GM21737 (cell line): Measurements from ENCODE around the gene MRPL43.
"Not testable (repeated sequence)": the region's sequence is repeated elsewhere in the genome, so short reads cannot be mapped to it uniquely, and the experiment has no call there.

Experiments
- ATAC-seq: cut with Tn5 transposase; IDR thresholded peaks from one replicate; pipeline ENCODE4 v1.9.1; 2021; ENCODE audit warnings: mild to moderate bottlenecking, moderate library complexity; ENCODE audit not compliant: unreplicated experiment

MRPL43 gene

DNA sequence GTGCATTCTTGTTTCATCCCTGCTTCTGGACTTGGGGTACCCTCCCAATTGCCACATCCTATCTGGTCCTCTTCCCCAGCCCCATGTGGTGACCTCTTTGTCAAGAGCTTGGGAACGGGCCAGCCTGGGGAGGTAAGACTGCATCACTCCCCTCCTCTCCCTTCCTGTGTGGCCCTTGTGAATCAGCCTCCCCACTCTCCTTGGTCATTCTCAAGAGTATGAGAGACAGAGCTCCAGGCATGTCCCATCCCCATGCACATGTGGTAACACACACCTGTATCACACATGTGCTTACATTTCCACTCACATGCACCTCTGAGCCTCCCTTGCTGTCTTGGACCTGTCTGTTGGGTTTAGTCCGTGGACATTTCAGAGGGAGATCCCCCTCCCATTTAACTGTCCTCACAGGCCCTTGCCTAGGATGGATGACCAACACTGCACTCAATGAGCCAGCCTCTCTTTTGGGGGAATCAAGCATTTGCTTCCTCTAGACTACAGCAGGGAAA lies 2.6 kb downstream of the MRPL43 start:
- ATAC-seq, result no peak

DNA sequence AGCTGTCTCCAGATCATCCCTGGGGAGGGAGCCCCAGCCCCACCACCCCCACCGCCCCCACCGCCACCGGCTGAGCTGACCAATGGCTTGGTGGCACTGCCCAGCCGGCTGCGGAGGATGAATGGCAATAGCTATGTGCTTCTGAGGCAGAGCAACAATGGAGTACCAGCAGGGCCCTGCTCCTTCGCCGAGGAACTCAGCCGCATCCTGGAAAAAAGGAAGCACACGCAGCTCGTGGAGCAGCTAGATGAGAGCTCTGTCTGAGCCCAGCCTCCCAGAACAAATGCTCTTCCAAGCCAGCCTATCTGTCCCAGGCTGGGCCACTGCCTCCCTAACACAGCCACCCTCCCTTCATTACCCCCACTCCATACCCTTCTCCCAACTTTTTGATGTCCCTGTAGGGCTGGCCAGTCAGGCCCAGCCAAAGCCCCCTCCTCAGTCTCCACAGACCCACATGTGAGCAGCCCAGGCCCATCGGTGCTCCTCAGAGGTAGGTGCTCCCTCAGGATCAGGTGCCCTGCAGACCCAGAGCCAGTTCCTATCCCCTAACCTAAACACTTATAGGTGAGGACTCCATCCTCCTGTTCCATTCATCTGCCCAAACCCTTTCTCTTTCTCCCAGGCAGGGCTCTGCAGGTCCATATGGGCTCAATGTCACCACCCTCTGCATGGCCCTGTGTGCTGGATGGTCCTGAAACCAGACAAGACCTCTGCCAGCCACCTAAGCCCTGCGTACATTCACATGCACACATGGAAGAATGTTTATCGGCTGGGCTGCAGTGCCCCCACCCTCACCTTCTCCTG lies 3.2 kb downstream of the MRPL43 start:
- ATAC-seq, result no peak

DNA sequence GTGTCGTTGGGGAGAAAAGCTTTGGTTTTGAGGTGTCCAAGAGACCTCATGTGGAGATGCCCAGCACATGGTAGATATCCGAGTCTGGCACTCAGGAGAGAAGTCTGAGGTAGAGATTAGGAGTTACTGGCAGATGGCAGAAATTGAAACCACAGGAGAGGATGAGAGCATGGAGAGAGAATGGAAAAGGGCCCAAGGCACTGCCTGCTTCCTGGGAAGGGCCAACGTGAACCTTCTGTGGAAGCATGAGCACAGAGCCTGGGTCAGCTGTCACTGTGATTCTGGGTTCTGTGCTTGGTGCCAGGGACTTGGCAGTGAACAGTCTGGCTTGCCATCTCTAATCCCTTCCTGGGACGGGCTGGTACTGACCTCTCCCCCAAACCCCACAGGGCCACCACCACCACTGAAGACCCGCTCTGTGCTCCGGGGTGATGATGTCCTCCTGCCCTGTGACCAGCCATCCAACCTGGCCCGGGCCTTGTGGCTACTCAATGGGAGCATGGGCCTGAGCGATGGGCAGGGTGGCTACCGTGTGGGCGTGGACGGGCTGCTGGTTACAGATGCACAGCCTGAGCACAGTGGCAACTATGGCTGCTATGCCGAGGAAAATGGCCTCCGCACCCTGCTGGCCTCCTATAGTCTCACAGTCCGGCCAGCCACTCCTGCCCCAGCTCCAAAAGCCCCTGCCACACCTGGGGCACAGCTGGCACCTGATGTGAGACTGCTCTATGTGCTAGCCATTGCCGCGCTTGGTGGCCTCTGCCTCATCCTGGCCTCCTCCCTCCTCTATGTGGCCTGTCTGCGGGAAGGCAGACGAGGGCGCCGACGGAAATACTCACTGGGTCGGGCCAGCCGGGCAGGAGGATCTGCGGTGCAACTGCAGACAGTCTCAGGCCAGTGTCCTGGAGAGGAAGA lies 4.1 kb downstream of the MRPL43 start:
- ATAC-seq, result no peak

DNA sequence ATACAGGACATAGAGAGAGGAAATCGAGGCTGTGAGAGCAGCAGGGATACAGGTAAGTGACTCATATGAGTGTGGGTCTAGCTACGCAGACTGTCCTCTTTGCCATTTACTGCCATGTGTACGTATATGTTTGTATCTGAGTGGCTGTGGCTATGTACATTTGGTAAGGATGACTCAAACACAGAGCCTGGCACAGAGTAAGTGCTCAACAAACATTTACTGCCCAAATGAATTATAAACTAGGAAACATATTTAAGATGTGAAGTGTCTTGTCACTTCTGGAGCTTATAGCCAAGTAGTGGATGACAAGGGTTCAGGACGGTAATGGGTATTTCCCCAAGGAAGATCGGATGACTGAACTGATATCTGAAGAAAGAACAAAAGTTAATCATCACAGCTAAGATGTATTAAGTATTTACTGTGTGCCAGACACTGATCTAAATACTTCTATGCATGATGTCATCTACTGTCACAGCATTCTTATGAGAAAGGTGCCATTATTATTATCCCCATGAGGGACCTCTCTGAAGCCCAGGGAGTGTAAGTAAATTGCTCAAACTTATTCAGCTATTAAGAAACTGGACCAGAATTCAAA lies 6.0 kb downstream of the MRPL43 start:
- no peak for ATAC-seq

DNA sequence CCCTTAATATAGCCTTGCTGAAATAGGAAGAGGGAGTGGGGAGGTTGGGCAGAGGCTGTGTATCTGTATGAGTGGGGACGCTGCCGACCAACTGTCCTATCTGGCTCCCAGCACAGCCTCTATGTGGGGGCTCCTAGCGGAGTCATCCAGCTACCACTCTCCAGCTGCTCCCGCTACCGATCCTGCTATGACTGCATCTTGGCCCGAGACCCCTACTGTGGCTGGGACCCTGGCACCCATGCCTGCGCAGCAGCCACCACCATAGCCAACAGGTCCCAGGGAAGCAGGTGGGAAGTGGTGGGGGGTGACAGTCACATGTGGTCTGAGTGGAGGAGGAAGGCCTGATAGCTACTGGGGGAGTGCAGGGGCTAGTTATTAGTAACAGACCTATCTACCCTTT lies 6.6 kb downstream of the MRPL43 start:
- ATAC-seq, result no peak

DNA sequence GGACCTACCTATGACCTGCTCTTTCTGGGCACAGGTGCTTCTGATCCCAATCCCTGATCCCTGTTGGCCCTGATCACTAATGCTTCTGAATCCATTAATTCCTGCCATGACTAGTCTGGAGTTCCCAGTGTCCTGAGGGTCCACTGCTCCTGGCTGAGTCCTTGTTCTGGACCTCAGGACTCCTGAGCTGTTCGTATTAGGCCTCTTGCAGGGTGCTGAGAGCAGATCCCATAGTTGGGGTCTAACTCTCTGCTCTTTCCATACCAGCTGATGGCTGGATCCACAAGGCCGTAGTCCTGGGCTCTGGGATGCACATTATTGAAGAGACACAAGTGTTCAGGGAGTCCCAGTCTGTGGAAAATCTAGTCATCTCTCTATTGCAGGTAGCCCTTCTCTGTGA lies 7.0 kb downstream of the MRPL43 start:
- ATAC-seq, result no peak

DNA sequence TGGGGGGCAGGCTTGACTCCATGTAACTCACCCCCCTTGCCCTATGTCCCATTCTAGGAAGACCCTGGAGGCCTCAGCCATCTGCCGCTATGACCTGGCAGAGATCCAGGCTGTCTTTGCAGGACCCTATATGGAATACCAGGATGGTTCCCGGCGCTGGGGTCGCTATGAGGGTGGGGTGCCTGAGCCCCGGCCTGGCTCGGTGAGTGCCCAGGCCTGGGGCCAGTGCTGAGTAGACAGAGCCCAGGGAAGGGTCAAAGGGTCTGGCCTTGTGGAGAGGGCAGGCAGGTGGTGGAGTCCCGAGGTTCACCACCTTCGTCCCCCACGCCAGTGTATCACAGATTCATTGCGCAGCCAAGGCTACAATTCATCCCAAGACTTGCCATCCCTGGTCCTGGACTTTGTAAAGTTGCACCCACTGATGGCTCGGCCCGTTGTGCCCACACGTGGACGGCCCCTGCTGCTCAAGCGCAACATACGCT lies 7.5 kb downstream of the MRPL43 start:
- ATAC-seq, result no peak

DNA sequence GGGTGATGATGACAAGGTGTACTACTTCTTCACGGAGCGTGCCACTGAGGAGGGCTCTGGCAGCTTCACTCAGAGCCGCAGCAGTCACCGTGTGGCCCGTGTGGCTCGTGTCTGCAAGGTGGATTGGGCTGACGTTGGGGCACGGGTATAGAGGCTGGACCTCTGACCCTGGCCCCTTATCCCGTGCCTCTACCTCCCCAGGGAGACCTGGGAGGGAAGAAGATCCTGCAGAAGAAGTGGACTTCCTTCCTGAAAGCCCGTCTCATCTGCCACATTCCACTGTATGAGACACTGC lies 8.4 kb downstream of the MRPL43 start:
- ATAC-seq, result no peak

DNA sequence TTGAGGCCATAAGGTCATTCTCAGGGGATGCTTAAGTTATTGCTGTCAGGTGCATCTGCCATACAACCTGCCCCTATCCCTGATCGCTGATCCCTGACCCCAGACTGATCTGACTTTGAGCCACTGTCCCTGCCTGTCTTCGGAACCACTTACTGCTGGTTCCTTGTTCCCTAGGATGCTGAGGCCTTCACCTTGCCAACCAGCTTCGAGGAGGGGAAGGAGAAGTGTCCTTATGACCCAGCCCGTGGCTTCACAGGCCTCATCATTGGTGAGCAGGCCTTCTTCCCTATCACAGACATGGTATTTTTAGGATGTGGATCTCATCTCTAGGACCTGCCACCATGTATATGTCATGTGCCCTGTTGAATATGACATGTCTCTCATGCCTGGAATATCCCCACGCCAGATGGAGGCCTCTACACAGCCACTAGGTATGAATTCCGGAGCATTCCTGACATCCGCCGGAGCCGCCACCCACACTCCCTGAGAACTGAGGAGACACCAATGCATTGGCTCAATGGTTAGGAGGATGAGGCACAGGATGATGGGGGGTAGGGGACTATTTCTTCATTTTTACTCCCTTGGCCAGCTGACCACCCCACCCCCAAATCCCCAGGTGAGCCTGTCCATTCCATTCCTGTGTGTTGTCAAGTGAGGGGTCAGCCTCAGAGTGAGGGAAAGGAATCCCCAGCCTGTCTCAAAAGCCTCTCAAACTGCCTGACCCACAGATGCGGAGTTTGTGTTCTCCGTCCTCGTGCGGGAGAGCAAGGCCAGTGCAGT lies 9.0 kb downstream of the MRPL43 start:
- no peak for ATAC-seq

DNA sequence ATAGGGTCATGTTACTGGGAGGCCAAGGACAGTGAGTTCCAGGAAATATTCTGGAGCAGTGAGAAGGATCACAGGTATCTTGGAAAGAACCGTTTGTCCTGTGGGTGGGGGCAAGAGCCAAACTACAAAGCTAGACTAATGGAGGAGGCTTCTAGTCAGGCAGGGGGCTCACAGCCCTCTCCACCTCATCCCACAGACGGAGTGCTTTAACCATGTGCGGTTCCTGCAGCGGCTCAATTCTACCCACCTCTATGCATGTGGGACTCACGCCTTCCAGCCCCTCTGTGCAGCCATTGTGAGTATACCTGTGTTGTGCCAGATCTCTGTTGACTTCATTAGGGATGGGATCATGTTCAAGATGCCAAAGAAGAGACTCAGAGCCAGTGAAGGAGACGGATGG lies 9.9 kb downstream of the MRPL43 start:
- ATAC-seq, result no peak

DNA sequence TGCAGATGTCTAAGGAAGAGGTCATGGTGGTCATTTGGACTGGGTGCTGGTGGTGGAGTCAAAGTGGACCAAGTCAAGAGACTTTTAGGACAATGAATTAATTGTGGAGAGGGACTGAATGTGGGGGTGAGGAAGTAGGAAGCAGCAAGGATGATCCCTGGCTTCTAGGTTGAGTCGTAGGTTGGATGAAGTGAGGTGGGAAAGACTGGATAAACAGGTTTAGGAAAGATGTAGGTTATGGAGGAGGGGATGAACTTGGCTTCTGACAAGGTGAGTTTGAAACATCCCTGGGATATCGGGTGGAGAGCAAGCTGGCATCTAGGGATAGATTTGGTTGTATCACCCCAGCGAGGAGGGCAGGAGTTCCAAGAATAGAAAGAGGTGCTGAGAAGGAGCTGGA lies 10.4 kb downstream of the MRPL43 start:
- no peak for ATAC-seq

DNA sequence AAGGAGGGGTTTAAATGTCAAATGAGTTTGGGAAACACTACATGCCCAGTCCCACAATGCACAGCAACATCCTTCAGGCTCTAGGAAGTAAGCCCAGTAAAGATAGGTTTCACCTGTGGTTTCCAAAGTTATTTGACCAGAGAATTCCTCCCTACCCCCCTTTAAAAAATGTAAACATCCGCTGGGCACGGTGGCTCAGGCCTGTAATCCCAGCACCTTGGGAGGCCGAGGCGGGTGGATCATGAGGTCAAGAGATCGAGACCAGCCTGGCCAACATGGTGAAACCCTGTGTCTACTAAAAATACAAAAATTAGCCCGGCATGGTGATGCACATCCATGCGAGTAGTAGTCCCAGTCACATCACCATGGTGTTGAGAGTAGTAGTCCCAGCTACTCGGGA lies 11.9 kb downstream of the MRPL43 start:
- not testable (repeated sequence) for ATAC-seq

DNA sequence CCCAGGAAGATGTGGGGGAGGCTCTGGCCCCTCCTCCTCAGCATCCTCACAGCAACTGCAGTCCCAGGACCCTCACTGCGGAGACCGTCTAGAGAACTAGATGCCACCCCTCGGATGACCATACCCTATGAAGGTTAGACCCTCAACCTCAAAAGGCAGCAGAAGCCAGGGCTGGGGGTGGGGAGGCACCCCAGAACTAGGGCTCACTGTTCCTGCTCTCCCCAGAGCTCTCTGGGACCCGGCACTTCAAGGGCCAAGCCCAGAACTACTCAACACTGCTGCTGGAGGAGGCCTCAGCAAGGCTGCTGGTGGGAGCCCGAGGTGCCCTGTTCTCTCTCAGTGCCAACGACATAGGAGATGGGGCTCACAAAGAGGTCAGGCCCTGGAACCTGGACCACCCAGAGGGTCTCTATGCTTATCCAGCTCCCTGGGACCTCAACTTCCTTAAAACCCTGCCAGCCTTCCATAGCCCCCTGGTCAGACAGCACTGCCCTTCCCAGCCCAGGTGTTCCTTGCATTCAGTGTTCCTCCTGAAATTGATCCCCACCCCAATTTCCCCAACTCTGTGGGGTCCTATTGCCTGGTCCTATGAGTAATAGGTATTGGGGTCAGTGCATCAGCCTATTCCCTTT lies 14.3 kb downstream of the MRPL43 start:
- no peak for ATAC-seq

DNA sequence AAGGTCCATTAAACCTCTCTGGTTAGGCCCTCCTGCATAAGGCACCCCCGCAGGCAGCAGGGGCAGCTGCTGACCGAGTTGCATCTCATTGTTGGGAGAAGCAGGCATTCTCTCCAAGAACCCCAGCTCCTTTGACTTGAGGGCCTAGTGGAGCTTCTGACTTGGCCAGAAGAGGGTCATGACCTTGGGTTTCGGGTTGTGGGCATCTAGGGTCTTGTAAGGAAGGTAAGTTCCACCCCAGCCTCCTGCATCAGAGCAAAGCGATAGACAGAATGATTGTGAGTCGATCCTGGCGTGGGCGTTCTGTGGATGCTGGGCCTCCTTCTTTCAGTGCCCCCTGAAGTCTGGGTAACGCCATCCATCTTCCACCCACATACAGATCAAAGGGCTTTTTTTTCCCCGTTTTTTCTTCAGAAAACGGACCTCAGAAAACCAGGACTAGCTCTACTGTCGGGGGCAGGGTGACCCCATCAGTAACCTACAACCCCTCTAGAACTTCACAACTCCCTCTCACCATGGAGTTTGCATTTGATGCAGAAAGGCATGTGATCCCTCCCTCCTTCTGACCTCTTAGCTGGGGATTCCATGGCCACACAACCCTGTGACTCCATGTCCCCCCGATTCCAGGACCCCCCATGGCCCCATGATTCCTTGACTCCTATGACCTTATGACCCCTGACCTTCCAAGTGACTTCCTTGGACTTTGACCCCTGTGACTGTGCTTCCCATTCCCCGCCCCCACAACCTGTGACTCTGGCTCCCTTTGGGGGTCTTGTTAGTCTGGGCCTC lies 15.0 kb downstream of the MRPL43 start:
- no peak for ATAC-seq

DNA sequence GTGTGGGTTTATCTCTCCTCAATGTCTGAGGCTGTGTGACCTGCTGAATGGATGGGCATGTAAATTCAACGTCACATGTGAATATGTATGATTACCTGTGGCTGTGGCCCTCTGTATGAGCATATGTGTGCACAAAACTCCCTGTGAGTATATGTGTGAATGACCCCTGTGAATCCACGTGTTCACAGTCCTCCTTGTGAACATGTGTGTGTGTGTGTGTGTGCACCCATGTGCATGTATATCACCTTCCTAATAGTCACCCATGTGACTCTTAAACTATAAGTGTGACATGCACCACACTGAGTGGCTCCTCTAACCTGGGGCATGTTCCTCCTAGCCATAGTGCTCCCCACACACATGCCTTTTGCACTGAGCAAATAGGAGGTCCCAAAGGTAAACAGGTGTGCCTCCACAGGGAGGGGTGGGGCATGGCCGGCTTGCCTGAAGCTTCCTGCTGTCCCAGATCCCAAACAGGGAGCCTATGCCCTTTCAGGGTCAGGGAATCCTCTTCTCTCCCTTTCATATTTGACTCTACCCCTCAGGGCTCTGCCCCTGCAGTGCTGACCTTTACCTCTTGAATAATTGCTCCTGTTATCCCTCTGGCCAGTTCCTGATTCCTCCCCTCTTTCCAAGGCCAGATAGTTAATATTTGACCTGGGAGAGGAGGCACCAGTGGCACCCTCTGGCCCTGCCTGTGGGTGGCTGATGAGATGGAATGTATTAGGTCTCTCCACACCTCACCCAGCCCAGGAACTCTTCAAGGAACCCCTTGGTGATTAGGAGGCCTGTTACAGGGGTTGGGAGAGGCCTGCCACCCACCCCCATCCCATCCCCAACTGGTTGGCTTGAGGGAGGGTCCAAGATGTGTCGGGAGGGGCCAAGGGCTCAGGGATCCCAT lies 16.1 kb downstream of the MRPL43 start:
- ATAC-seq, result no peak

DNA sequence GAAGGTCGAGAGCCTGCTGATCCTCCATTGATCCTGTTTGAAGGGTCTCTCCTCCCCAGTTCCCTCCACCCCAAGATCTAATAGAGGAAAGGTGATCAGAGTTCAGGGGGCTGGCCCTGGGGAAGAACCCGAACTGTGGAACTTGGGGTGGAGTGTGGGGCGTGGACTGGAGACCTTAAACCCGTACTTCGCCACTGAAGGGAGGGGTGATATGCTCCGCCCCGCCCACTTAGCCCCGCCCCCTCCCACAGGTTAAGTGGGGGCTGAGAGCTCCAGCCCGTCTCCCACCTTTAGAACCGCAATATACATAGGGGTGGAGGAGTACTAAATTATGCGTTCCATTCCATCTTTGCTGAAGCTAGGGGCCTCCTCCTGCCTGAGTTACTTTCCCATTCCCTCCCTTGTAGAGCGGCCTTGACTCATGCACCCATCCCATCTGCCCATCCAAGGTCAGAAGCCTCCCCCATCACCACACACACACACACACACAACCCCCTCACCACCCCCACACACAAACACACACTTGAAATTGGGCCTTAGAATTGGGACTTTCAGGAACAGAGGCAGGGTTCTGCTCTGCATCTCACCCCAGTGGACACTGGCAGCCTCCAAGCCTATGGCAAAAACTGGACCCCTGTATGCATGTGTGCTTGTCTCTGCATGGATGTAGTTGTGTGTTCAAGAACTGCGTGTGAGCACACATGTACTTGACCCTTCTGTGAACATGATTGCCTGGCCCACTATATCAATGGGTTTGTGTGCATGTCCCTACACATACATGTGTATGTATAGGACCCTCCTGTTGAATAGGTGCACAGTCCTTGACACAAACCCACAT lies 17.0 kb downstream of the MRPL43 start:
- ATAC-seq, result no peak

DNA sequence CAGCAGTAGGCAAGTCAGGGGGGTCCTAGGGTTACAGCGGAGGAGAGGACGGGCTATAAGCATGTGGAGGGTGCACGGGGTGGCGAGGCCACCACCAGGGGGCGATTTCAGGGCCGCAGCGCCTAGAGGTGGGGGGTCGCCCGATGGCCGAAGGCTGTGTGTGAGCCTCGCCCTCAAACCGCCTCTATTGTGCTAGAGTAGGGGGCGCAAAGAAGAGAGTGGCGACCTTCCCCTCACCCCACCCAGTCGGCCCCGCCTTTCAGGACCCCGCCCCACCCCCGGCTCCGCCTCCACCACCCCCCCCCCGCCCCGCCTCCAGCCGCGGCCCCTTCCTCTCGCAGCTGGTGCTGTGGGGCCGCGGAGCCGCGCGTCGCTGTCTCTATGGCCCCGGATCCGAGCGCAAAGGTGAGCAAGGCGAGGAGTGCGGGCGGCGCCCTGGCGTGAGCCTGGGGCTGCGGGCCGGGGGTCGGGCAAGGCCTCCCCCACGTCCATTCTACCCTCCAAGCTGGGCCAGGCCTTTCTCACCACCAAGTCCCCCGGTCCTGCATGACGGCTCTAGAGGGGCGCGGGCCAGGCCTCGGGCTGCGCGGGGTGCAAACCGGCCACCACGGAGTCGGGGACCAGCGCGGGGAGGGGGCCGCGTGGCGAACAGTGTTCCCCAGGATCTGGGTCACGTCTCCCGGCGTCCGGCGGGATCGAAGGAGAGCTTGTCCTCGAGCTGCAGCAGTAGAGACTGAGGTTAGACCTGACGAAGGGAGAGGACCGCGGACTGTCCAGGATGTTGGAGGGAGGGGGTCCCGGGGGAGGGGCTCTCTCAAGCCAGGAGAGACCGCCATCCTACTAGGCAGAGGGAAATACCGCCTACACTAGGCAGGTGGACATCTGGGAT lies 17.9 kb downstream of the MRPL43 start, which contains the start of gene SEMA4G:
SEMA4G (plus strand) TSS at position 318 of the 889 bp plus-strand sequence. CDS start 3,409 bp downstream, outside the sequence.
- ATAC-seq, result no peak
